Loucy (cell line): Measurements from ENCODE around the gene TRAPPC2B.

Experiments used
- H2AFZ ChIP-seq: fragments of 200-600 bp; sonication (generic); 2 replicates; pipeline ENCODE4 v1.6.0; 2016; ENCODE audit warnings: antibody characterized with exemption, mild to moderate bottlenecking, low read length, moderate library complexity
- H3F3A ChIP-seq: fragments of 200-600 bp; 2 replicates; pipeline ENCODE4 v1.6.0; 2016; ENCODE audit warnings: antibody characterized with exemption, low read depth, mild to moderate bottlenecking
- H3K27me3 ChIP-seq: fragments of 200-600 bp; sonication (generic); 2 replicates; pipeline ENCODE4 v1.6.1; 2014; ENCODE audit warnings: low read length, mild to moderate bottlenecking; ENCODE audit not compliant: insufficient read depth, poor library complexity, severe bottlenecking
- H3K36me3 ChIP-seq: fragments of 200-600 bp; sonication (generic); 2 replicates; pipeline ENCODE4 v1.6.1; 2016; ENCODE audit warnings: low read length; ENCODE audit not compliant: insufficient read depth
- H3K4me1 ChIP-seq: fragments of 200-600 bp; sonication (generic); 2 replicates; pipeline ENCODE4 v1.5.1; 2014; ENCODE audit warnings: low read length, mild to moderate bottlenecking; ENCODE audit not compliant: insufficient read depth, poor library complexity, severe bottlenecking
- H3K4me2 ChIP-seq: fragments of 200-600 bp; sonication (generic); 2 replicates; pipeline ENCODE4 v1.6.0; 2014; ENCODE audit warnings: antibody characterized with exemption, low read length, low read depth, mild to moderate bottlenecking; ENCODE audit not compliant: poor library complexity, severe bottlenecking
- H3K4me3 ChIP-seq: fragments of 200-600 bp; sonication (generic); 2 replicates; pipeline ENCODE4 v1.5.1; 2014; ENCODE audit warnings: low read length, mild to moderate bottlenecking, mixed read lengths; ENCODE audit not compliant: poor library complexity, severe bottlenecking
- H3K79me2 ChIP-seq: fragments of 200-600 bp; sonication (generic); 2 replicates; pipeline ENCODE4 v1.6.1; 2014; ENCODE audit warnings: low read length; ENCODE audit not compliant: insufficient read depth
- H3K9ac ChIP-seq: fragments of 200-600 bp; sonication (generic); 2 replicates; pipeline ENCODE4 v1.6.0; 2014; ENCODE audit warnings: mild to moderate bottlenecking, low read depth, low read length, moderate library complexity; ENCODE audit not compliant: poor library complexity, severe bottlenecking
- H3K9me2 ChIP-seq: fragments of 200-600 bp; sonication (generic); replicated peaks from 2 replicates; pipeline ENCODE4 v1.6.1; 2016; ENCODE audit warnings: low read depth, low read length, mixed read lengths
- H3K9me3 ChIP-seq: fragments of 200-600 bp; sonication (generic); 2 replicates; pipeline ENCODE4 v1.6.1; 2014; ENCODE audit warnings: mild to moderate bottlenecking, antibody characterized with exemption, low read length, low read depth; ENCODE audit not compliant: insufficient read depth
- H4K20me1 ChIP-seq: fragments of 200-600 bp; sonication (generic); 2 replicates; pipeline ENCODE4 v1.6.0; 2014; ENCODE audit warnings: antibody characterized with exemption, low read length, mild to moderate bottlenecking; ENCODE audit not compliant: insufficient read depth, poor library complexity, severe bottlenecking
- EZH2phosphoT487 ChIP-seq: fragments of 200-600 bp; IDR thresholded peaks from 2 replicates; pipeline ENCODE4 v1.6.1; 2018; ENCODE audit warnings: antibody characterized with exemption, mild to moderate bottlenecking, moderate library complexity, borderline replicate concordance
- TF ChIP-seq, protein P1 (sequence below): fragments of 200-600 bp; sonication (generic); conservative IDR thresholded peaks from 2 replicates; pipeline ENCODE4 v1.5.1; 2014; ENCODE audit warnings: mild to moderate bottlenecking, antibody characterized with exemption, low read length

Gene TRAPPC2B

GRCh38 chr19:57334191-57334590 lies 29.2 kb upstream of the TRAPPC2B start:
- Histone ChIP-seq H3K4me3 (no peak overlapping the region), H3K4me1 (no peaks in the 10 kb centered on the region), H3K4me2 (no peak overlapping the region), H2AFZ (no peak overlapping the region), H3K9ac (no peak overlapping the region), H4K20me1 (peaks cover 5% of the 10 kb centered on the region), H3K27me3 (no peaks in the 10 kb centered on the region), H3K9me3 (no peaks in the 10 kb centered on the region), H3K36me3 (peaks cover 8% of the 10 kb centered on the region; the same call in 1 of the 2 replicates), H3K9me2 (no peaks in the 10 kb centered on the region), H3F3A (no peaks in the 10 kb centered on the region), H3K79me2 (no peaks in the 10 kb centered on the region)
- TF ChIP-seq, protein P1, sequence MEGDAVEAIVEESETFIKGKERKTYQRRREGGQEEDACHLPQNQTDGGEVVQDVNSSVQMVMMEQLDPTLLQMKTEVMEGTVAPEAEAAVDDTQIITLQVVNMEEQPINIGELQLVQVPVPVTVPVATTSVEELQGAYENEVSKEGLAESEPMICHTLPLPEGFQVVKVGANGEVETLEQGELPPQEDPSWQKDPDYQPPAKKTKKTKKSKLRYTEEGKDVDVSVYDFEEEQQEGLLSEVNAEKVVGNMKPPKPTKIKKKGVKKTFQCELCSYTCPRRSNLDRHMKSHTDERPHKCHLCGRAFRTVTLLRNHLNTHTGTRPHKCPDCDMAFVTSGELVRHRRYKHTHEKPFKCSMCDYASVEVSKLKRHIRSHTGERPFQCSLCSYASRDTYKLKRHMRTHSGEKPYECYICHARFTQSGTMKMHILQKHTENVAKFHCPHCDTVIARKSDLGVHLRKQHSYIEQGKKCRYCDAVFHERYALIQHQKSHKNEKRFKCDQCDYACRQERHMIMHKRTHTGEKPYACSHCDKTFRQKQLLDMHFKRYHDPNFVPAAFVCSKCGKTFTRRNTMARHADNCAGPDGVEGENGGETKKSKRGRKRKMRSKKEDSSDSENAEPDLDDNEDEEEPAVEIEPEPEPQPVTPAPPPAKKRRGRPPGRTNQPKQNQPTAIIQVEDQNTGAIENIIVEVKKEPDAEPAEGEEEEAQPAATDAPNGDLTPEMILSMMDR: no peak
- no peak for TF ChIP-seq EZH2phosphoT487

GRCh38 chr19:57338877-57339276 lies 24.5 kb upstream of the TRAPPC2B start:
- Histone ChIP-seq H3K4me1 (no peaks in the 10 kb centered on the region), H3K9me3 (no peaks in the 10 kb centered on the region), H3K27me3 (no peaks in the 10 kb centered on the region), H3K36me3 (no peaks in the 10 kb centered on the region), H3K9me2 (no peaks in the 10 kb centered on the region), H3K4me2 (no peak overlapping the region), H4K20me1 (peaks cover 5% of the 10 kb centered on the region), H3K4me3 (no peak overlapping the region), H3K79me2 (no peaks in the 10 kb centered on the region), H3K9ac (no peak overlapping the region), H2AFZ (no peak overlapping the region), H3F3A (no peaks in the 10 kb centered on the region)
- TF ChIP-seq, protein P1: no peak

GRCh38 chr19:57342582-57342981 lies 20.8 kb upstream of the TRAPPC2B start:
- Histone ChIP-seq H3K9ac (no peak overlapping the region), H3K9me2 (no peaks in the 10 kb centered on the region), H4K20me1 (no peaks in the 10 kb centered on the region), H3K4me3 (no peak overlapping the region), H3K9me3 (no peaks in the 10 kb centered on the region), H3K4me1 (no peaks in the 10 kb centered on the region), H3K36me3 (no peaks in the 10 kb centered on the region), H3K4me2 (no peak overlapping the region), H3F3A (no peaks in the 10 kb centered on the region), H2AFZ (no peak overlapping the region), H3K27me3 (no peaks in the 10 kb centered on the region), H3K79me2 (no peaks in the 10 kb centered on the region)
- TF ChIP-seq, protein P1: no peak
- TF ChIP-seq EZH2phosphoT487: no peak
